Calu3 (cell line): ENCODE measurements around the gene PCYT1A. TPM values are rescaled to one million over a fixed set of nuclear protein-coding genes. Genes with fewer than 3 reads are reported as not detected.
"Not testable (repeated sequence)": the region's sequence is repeated elsewhere in the genome, so short reads cannot be mapped to it uniquely, and the experiment has no call there.

ENCODE experiments used
- BruUV-seq: library from RNA; stranded (reverse); fragments of 400-500 nt; replicated peaks from 2 replicates; lab custom pipeline; 2021; lab: Mats Ljungman, UMichigan
- CTCF ChIA-PET: fragments of 300-600 bp; sonication (Branson Sonifier 250); formaldehyde crosslinking; loops from one replicate; lab custom pipeline; 2022; ENCODE audit warnings: antibody characterized with exemption; lab: Charles Lee
- DNase-seq: peaks from one replicate; pipeline ENCODE4 v3.0.0; 2022
- H3K27ac Mint-ChIP-seq: one replicate; pipeline ENCODE4 v1.8.0; 2022; ENCODE audit warnings: mixed read lengths; ENCODE audit not compliant: unreplicated experiment
- H3K27me3 Mint-ChIP-seq: one replicate; pipeline ENCODE4 v1.8.0; 2022; ENCODE audit warnings: mixed read lengths; ENCODE audit not compliant: unreplicated experiment
- H3K36me3 Mint-ChIP-seq: one replicate; pipeline ENCODE4 v1.8.0; 2022; ENCODE audit warnings: mild to moderate bottlenecking, moderate library complexity, mixed read lengths; ENCODE audit not compliant: insufficient read depth, unreplicated experiment
- H3K4me1 Mint-ChIP-seq: one replicate; pipeline ENCODE4 v1.8.0; 2022; ENCODE audit warnings: mild to moderate bottlenecking, low read depth, mixed read lengths; ENCODE audit not compliant: unreplicated experiment
- H3K4me3 Mint-ChIP-seq: one replicate; pipeline ENCODE4 v1.8.0; 2022; ENCODE audit warnings: mild to moderate bottlenecking, low read depth, moderate library complexity, mixed read lengths; ENCODE audit not compliant: unreplicated experiment
- H3K9me3 Mint-ChIP-seq: one replicate; pipeline ENCODE4 v1.8.0; 2022; ENCODE audit warnings: low read depth, mixed read lengths; ENCODE audit not compliant: unreplicated experiment
- CTCF ChIP-seq: fragments of 200-600 bp; IDR thresholded peaks from one replicate; pipeline ENCODE4 v1.8.0; 2022; ENCODE audit warnings: antibody characterized with exemption; ENCODE audit not compliant: unreplicated experiment
- intact Hi-C: fragments of 100-400 bp; cut with micrococcal nuclease; formaldehyde crosslinking; loops from one replicate; pipeline ENCODE4 v1.10.0; 2022; ENCODE audit not compliant: unreplicated experiment
- total RNA-seq: library from RNA; stranded (reverse); gene quantifications from 2 replicates; pipeline ENCODE4 v1.2.3, GENCODE V29; 2022

PCYT1A gene
- total RNA-seq, 1 experiment from 2014 or later, result 47.0 TPM

- no peak overlapping the region for H3K4me3 Mint-ChIP-seq
- CTCF ChIA-PET, result interaction anchor here (0.6 kb wide), 1 partner anchor 15 kb away, joined by 3 read pairs; no protein-coding TSS in a partner anchor
- TF ChIP-seq CTCF, result no peak
- no peaks in the 10 kb centered on the region for H3K4me1 Mint-ChIP-seq
- no TSS peak for BruUV-seq
- intact Hi-C loops, result no loop called here
- peaks cover 69% of the 10 kb centered on the region for H3K27me3 Mint-ChIP-seq
- DNase-seq, result no peak
- no peak overlapping the region for H3K27ac Mint-ChIP-seq
- no peaks in the 10 kb centered on the region for H3K36me3 Mint-ChIP-seq
- no peaks in the 10 kb centered on the region for H3K9me3 Mint-ChIP-seq
These were observed 72.6 kb downstream of the PCYT1A start for GRCh38 chr3:196214783-196215441.

GRCh38 chr3:196210673-196211556, 76.6 kb downstream of the PCYT1A start, which contains the start of gene ZDHHC19:
TSS of gene ZDHHC19 (minus strand) at chr3:196211400. CDS start at chr3:196211315, 85 bp downstream.
- Mint-ChIP-seq H3K4me1 (no peaks in the 10 kb centered on the region), H3K4me3 (no peak within 1 kb of the TSS), H3K9me3 (no peaks in the 10 kb centered on the region), H3K36me3 (peaks cover 7% of the 10 kb centered on the region), H3K27me3 (peaks cover 75% of the 10 kb centered on the region), H3K27ac (no peak within 1 kb of the TSS)
- no peak for TF ChIP-seq CTCF
- CTCF ChIA-PET, result no interaction called here
- no TSS peak for BruUV-seq
- DNase-seq, result no peak
- intact Hi-C loops, result no loop called here

- H3K4me3 Mint-ChIP-seq, intact Hi-C loops, CTCF ChIA-PET, DNase-seq, H3K4me1 Mint-ChIP-seq, H3K9me3 Mint-ChIP-seq, H3K27ac Mint-ChIP-seq, BruUV-seq, H3K36me3 Mint-ChIP-seq: not testable (repeated sequence)
- H3K27me3 Mint-ChIP-seq, result peaks cover 74% of the 10 kb centered on the region
These were observed 77.4 kb downstream of the PCYT1A start for GRCh38 chr3:196209944-196210672.

- TF ChIP-seq CTCF, result no peak
- intact Hi-C loops, result no loop called here
- no TSS peak for BruUV-seq
- Mint-ChIP-seq H3K27me3 (peaks cover 74% of the 10 kb centered on the region), H3K9me3 (peaks cover 3% of the 10 kb centered on the region), H3K36me3 (peaks cover 7% of the 10 kb centered on the region), H3K4me3 (peak overlapping the region; percentile 75), H3K4me1 (no peaks in the 10 kb centered on the region), H3K27ac (no peak overlapping the region)
- no peak for DNase-seq
- CTCF ChIA-PET, result interaction anchor here (0.6 kb wide), 1 partner anchor 113 kb away, joined by 3 read pairs; no protein-coding TSS in a partner anchor
These were observed 78.4 kb downstream of the PCYT1A start for GRCh38 chr3:196208942-196209695.
